Esophagus muscularis mucosa (tissue), 3 donors: Measurements from ENCODE around the gene LGALS7B.

ENCODE experiments used
- CTCF ChIP-seq, 3 experiments: fragments of 200-600 bp in 2 of 3; fragments of 450-650 bp in 1 of 3; sonication (generic) in 2 of 3; IDR thresholded peaks; one replicate each; pipeline ENCODE4 v1.5.1; 2017 to 2019; ENCODE audit warnings: antibody characterized with exemption in 3 of 3, mild to moderate bottlenecking in 2 of 3, moderate library complexity in 1 of 3
- POLR2A ChIP-seq: fragments of 450-650 bp; IDR thresholded peaks from one replicate; pipeline ENCODE4 v1.6.1; 2017; ENCODE audit warnings: antibody characterized with exemption, moderate library complexity, mild to moderate bottlenecking, low read depth
- POLR2AphosphoS5 ChIP-seq, 2 donors: sonication (generic); formaldehyde crosslinking; IDR thresholded peaks; one replicate each; pipeline ENCODE4 v1.6.1; 2017; ENCODE audit warnings: antibody characterized with exemption in 2 of 2

- TF ChIP-seq CTCF (IDR thresholded peaks at IDR 0.05) (no peak), POLR2A (no peak), POLR2AphosphoS5 (IDR thresholded peaks at IDR 0.05) (no peak)
These were observed 24.3 kb downstream of the LGALS7B start for GRCh38 chr19:38813323-38813722.
